Measurements from ENCODE around the gene GFOD1. TPM values are rescaled to one million over a fixed set of nuclear protein-coding genes. Genes with fewer than 3 reads are reported as not detected.

The GFOD1 gene
- total RNA-seq, 2 experiments from 2014 or later, result 22.6 to 35.0 TPM

DNA sequence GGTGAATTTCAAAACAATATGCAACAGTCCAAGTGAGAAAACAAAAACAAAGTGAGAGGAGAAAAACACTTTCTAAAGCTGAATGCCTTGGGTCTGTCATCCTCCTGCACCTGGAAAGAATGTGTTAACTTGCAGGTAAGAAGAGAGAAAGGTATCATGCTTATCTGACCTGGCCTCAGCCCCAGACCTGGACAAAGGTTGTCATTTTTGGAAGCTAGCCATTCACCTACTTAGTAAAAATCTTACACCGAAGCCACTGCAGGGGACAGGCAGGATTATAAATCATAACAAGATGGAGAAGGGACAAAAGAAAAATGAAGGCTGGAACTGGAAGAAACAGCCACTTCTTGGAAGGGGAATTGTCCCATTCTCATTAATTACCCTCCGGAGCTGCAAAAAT is 69.4 kb downstream of the GFOD1 start:
- no peaks in the 10 kb centered on the region; the same call in 1 of the 2 replicates for H3K79me2 ChIP-seq (ENCODE audit: insufficient read depth, low read depth, low read length)
- TF ChIP-seq EZH2phosphoT487 (IDR thresholded peaks at IDR 0.05; ENCODE audit: borderline replicate concordance, low read depth, low read length), result no peak
- TF ChIP-seq, protein P1, sequence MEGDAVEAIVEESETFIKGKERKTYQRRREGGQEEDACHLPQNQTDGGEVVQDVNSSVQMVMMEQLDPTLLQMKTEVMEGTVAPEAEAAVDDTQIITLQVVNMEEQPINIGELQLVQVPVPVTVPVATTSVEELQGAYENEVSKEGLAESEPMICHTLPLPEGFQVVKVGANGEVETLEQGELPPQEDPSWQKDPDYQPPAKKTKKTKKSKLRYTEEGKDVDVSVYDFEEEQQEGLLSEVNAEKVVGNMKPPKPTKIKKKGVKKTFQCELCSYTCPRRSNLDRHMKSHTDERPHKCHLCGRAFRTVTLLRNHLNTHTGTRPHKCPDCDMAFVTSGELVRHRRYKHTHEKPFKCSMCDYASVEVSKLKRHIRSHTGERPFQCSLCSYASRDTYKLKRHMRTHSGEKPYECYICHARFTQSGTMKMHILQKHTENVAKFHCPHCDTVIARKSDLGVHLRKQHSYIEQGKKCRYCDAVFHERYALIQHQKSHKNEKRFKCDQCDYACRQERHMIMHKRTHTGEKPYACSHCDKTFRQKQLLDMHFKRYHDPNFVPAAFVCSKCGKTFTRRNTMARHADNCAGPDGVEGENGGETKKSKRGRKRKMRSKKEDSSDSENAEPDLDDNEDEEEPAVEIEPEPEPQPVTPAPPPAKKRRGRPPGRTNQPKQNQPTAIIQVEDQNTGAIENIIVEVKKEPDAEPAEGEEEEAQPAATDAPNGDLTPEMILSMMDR (conservative IDR thresholded peaks at IDR 0.05; ENCODE audit: low read length), result no peak
- H3K27ac ChIP-seq (ENCODE audit: low read depth, low read length, poor library complexity, severe bottlenecking), result no peak overlapping the region
- H4K20me1 ChIP-seq (ENCODE audit: insufficient read depth, low read length), result 0 out of 2 replicates have a peak, but pooled peaks cover 3% of the 10 kb centered on the region
- ChIA-PET CTCF (ENCODE audit: unreplicated experiment) (interaction anchor here (0.6 kb wide), 1 partner anchor 43 kb away, joined by 3 read pairs; no protein-coding TSS in a partner anchor), POLR2A (interaction anchor here (0.6 to 1.3 kb wide), 4 partner anchors 8 to 1405 kb away, joined by 3 to 7 read pairs (median 4); no protein-coding TSS in a partner anchor)
- H3K36me3 ChIP-seq (ENCODE audit: insufficient read depth, low read length), result peaks cover 18% of the 10 kb centered on the region
- H3K4me1 ChIP-seq (ENCODE audit: insufficient read depth, low read length, poor library complexity, severe bottlenecking), result peaks cover 8% of the 10 kb centered on the region
- no TSS peak for BruUV-seq (replicated peaks)
- H3K4me3 ChIP-seq (ENCODE audit: low read depth, low read length, poor library complexity, severe bottlenecking), result no peak overlapping the region
- no peak overlapping the region for H2AFZ ChIP-seq (ENCODE audit: low read length)
- H3K9me2 ChIP-seq (ENCODE audit: insufficient read depth, low read length), result no peaks in the 10 kb centered on the region
- no peak overlapping the region for H3K4me2 ChIP-seq (ENCODE audit: low read length)
- H3K9me3 ChIP-seq (ENCODE audit: low read length), result no peaks in the 10 kb centered on the region
- DNase-seq (ENCODE audit: low spot score), result no peak
- intact Hi-C loops (cut with micrococcal nuclease; ENCODE audit: unreplicated experiment), result no loop called here

DNA sequence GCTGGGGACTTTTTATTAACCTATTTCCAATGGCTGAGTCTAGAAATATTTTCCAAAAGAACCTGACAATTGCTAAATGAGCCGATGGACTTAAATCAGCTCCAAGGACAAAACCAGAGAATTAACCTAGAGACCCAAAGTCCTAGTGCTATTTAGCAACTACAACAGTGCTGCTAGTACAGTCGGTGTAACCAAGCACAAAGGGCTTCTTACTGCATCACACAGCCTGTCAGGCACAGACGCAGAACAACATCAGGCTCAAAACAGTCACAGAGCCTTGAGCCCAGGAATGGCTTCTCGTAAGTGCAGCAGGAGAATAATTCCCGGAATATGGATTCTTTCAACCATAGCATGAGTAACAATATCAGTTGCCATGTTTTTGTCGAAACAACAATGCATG is 70.0 kb downstream of the GFOD1 start:
- H3K27ac ChIP-seq (ENCODE audit: low read depth, low read length, poor library complexity, severe bottlenecking), result no peak overlapping the region
- H3K9me2 ChIP-seq (ENCODE audit: insufficient read depth, low read length), result no peaks in the 10 kb centered on the region
- CTCF ChIA-PET (ENCODE audit: unreplicated experiment), result interaction anchor here (0.5 kb wide), 1 partner anchor 79 kb away, joined by 4 read pairs; no protein-coding TSS in a partner anchor
- no peak for TF ChIP-seq EZH2phosphoT487 (IDR thresholded peaks at IDR 0.05; ENCODE audit: borderline replicate concordance, low read depth, low read length)
- TF ChIP-seq, protein P1 (conservative IDR thresholded peaks at IDR 0.05; ENCODE audit: low read length), result no peak
- 0 out of 2 replicates have a peak, but pooled peaks cover 3% of the 10 kb centered on the region for H4K20me1 ChIP-seq (ENCODE audit: insufficient read depth, low read length)
- H3K36me3 ChIP-seq (ENCODE audit: insufficient read depth, low read length), result peaks cover 18% of the 10 kb centered on the region
- no peaks in the 10 kb centered on the region; the same call in 1 of the 2 replicates for H3K79me2 ChIP-seq (ENCODE audit: insufficient read depth, low read depth, low read length)
- no peak overlapping the region for H2AFZ ChIP-seq (ENCODE audit: low read length)
- no peaks in the 10 kb centered on the region for H3K9me3 ChIP-seq (ENCODE audit: low read length)
- DNase-seq (ENCODE audit: low spot score), result no peak
- no peak overlapping the region for H3K4me3 ChIP-seq (ENCODE audit: low read depth, low read length, poor library complexity, severe bottlenecking)
- no peak overlapping the region for H3K4me2 ChIP-seq (ENCODE audit: low read length)
- POLR2A ChIA-PET, result interaction anchor here (0.6 to 1.3 kb wide), 4 partner anchors 13 to 1405 kb away, joined by 3 to 4 read pairs (median 3); no protein-coding TSS in a partner anchor
- intact Hi-C loops (cut with micrococcal nuclease; ENCODE audit: unreplicated experiment), result no loop called here
- BruUV-seq (replicated peaks), result no TSS peak
- H3K4me1 ChIP-seq (ENCODE audit: insufficient read depth, low read length, poor library complexity, severe bottlenecking), result peaks cover 8% of the 10 kb centered on the region

DNA sequence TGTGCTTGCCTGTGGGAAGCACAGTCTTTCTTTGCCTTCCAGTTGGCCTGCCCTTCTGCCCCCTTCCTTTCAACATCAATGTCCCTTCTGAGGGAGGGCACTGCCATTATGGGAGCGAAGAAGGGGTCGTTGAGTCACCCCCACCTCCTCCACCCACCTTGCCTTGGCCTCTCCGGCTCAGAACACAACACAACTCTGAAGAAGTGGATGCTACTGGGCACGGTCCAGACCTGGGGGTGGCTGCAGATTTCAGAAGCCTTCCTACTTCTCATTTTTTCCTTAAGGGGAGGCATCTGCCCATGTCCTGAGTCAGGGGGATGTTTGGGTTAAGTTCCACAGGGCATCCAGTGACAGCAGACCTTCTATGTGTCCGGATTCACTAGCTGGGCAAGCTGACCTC is 72.1 kb downstream of the GFOD1 start:
- POLR2A ChIA-PET, result no interaction called here
- no peak for DNase-seq (ENCODE audit: low spot score)
- intact Hi-C loops (cut with micrococcal nuclease; ENCODE audit: unreplicated experiment), result no loop called here
- Histone ChIP-seq H3K4me2 (ENCODE audit: low read length) (no peak overlapping the region), H3K9me2 (ENCODE audit: insufficient read depth, low read length) (no peaks in the 10 kb centered on the region), H3K79me2 (ENCODE audit: insufficient read depth, low read depth, low read length) (no peaks in the 10 kb centered on the region), H3K27ac (ENCODE audit: low read depth, low read length, poor library complexity, severe bottlenecking) (no peak overlapping the region), H3K4me3 (ENCODE audit: low read depth, low read length, poor library complexity, severe bottlenecking) (no peak overlapping the region), H2AFZ (ENCODE audit: low read length) (no peak overlapping the region), H4K20me1 (ENCODE audit: insufficient read depth, low read length) (no peaks in the 10 kb centered on the region), H3K4me1 (ENCODE audit: insufficient read depth, low read length, poor library complexity, severe bottlenecking) (no peaks in the 10 kb centered on the region), H3K9me3 (ENCODE audit: low read length) (no peaks in the 10 kb centered on the region), H3K36me3 (ENCODE audit: insufficient read depth, low read length) (peaks cover 18% of the 10 kb centered on the region)
- CTCF ChIA-PET (ENCODE audit: unreplicated experiment), result no interaction called here
- TF ChIP-seq EZH2phosphoT487 (IDR thresholded peaks at IDR 0.05; ENCODE audit: borderline replicate concordance, low read depth, low read length), result no peak
- TF ChIP-seq, protein P1 (conservative IDR thresholded peaks at IDR 0.05; ENCODE audit: low read length), result no peak
- BruUV-seq (replicated peaks), result no TSS peak

All from OCI-LY7 (cell line).